HCT116 (cell line): Measurements from ENCODE around the gene SMARCAL1. TPM values are rescaled to one million over a fixed set of nuclear protein-coding genes. Genes with fewer than 3 reads are reported as not detected.

Experiments
- ATAC-seq: fragments of 200-7000 bp; cut with Tn5 transposase; 2 replicates; pipeline ENCODE4 v1.9.1; 2020; ENCODE audit warnings: mild to moderate bottlenecking, moderate library complexity
- BruUV-seq: library from RNA; stranded (reverse); fragments of 400-500 nt; replicated peaks from 2 replicates; lab custom pipeline; 2021; lab: Mats Ljungman, UMichigan
- CTCF ChIA-PET: fragments of 300-600 bp; sonication (Branson Sonifier 250); formaldehyde crosslinking; loops from one replicate; lab custom pipeline; 2021; ENCODE audit warnings: antibody characterized with exemption; lab: Charles Lee
- POLR2A ChIA-PET: fragments of 300-600, 350-600 bp; sonication (Branson Sonifier 250); formaldehyde crosslinking; loops from one replicate; lab custom pipeline; 2021; ENCODE audit warnings: antibody characterized with exemption; lab: Charles Lee
- RAD21 ChIA-PET, 2 experiments: fragments of 300-600 bp; sonication (Branson Sonifier 250); formaldehyde crosslinking; loops; one replicate each; lab custom pipeline; 2023; ENCODE audit warnings: low total read pairs in 2 of 2; ENCODE audit not compliant: uncharacterized antibody in 2 of 2, unreplicated experiment in 2 of 2, low non-redundant PET in 1 of 2; lab: Charles Lee
- DNase-seq: peaks from one replicate; pipeline ENCODE4 v3.0.0-alpha.2; 2010; ENCODE audit warnings: low read depth, low spot score
- H2AFZ ChIP-seq: fragments of 200-600 bp; shearing (Covaris generic), sonication (generic); 2 replicates; pipeline ENCODE4 v1.6.1; 2017; ENCODE audit warnings: low read depth, mixed run types, mixed read lengths, antibody characterized with exemption, low read length; ENCODE audit not compliant: poor library complexity, severe bottlenecking
- H3K27ac ChIP-seq: 2 replicates; pipeline ENCODE4 v1.5.1; 2012; ENCODE audit warnings: low read depth, low read length
- H3K27me3 ChIP-seq: fragments of 200-600 bp; sonication (generic); 2 replicates; pipeline ENCODE4 v1.6.1; 2016; ENCODE audit warnings: mixed run types, low read length, mixed read lengths; ENCODE audit not compliant: insufficient read depth
- H3K36me3 ChIP-seq, 2 experiments: fragments of 200-500 bp in 1 of 2; fragments of 200-600 bp in 1 of 2; sonication (Bioruptor generic) in 1 of 2; sonication (generic) in 1 of 2; 2 replicates each; pipeline versions ENCODE4 v1.5.1 to v1.6.1; 2014 to 2016; ENCODE audit warnings: low read length in 2 of 2, inconsistent platforms in 1 of 2, mixed read lengths in 1 of 2, mixed run types in 1 of 2; ENCODE audit not compliant: insufficient read depth in 2 of 2, control insufficient read depth in 1 of 2
- H3K4me1 ChIP-seq, 2 experiments: fragments of 200-600 bp in 1 of 2; sonication (generic) in 1 of 2; 2 replicates each; pipeline versions ENCODE4 v1.5.1 to v1.6.1; 2012 to 2017; ENCODE audit warnings: low read length in 2 of 2, inconsistent platforms in 1 of 2, mild to moderate bottlenecking in 1 of 2, mixed read lengths in 1 of 2, mixed run types in 1 of 2, moderate library complexity in 1 of 2; ENCODE audit not compliant: insufficient read depth in 2 of 2, control insufficient read depth in 1 of 2
- H3K4me2 ChIP-seq: fragments of 200-600 bp; sonication (generic); 2 replicates; pipeline ENCODE4 v1.6.1; 2017; ENCODE audit warnings: mixed run types, low read length, mixed read lengths
- H3K4me3 ChIP-seq, 2 experiments: fragments of 200-600 bp in 1 of 2; sonication (generic) in 1 of 2; replicated peaks in 1 of 2; 2 replicates each; pipeline ENCODE4 v1.5.1; 2011 to 2016; ENCODE audit warnings: low read length in 2 of 2, control low read depth in 1 of 2, low read depth in 1 of 2, mild to moderate bottlenecking in 1 of 2, mixed read lengths in 1 of 2, mixed run types in 1 of 2
- H3K79me2 ChIP-seq: fragments of 200-600 bp; sonication (generic); 2 replicates; pipeline ENCODE4 v1.6.1; 2017; ENCODE audit warnings: mild to moderate bottlenecking, mixed run types, low read length, moderate library complexity, mixed read lengths; ENCODE audit not compliant: insufficient read depth
- H3K9ac ChIP-seq: fragments of 200-600 bp; sonication (generic); 2 replicates; pipeline ENCODE4 v1.6.1; 2016; ENCODE audit warnings: low read length, mixed read lengths
- H3K9me2 ChIP-seq: fragments of 200-600 bp; sonication (generic), shearing (Covaris generic); 2 replicates; pipeline ENCODE4 v1.6.1; 2017; ENCODE audit warnings: mixed run types, mild to moderate bottlenecking, moderate library complexity; ENCODE audit not compliant: insufficient read depth
- H3K9me3 ChIP-seq, 2 experiments: fragments of 200-500 bp in 1 of 2; fragments of 200-600 bp in 1 of 2; sonication (Bioruptor generic) in 1 of 2; sonication (generic) in 1 of 2; 2 replicates each; pipeline ENCODE4 v1.6.1; 2014 to 2017; ENCODE audit warnings: low read length in 2 of 2, mixed read lengths in 2 of 2, inconsistent platforms in 1 of 2, low read depth in 1 of 2, mild to moderate bottlenecking in 1 of 2, mixed run types in 1 of 2, moderate library complexity in 1 of 2; ENCODE audit not compliant: control insufficient read depth in 1 of 2, insufficient read depth in 1 of 2
- H4K20me1 ChIP-seq: fragments of 200-600 bp; sonication (generic), shearing (Covaris generic); 2 replicates; pipeline ENCODE4 v1.6.1; 2017; ENCODE audit warnings: mixed run types, mild to moderate bottlenecking, moderate library complexity; ENCODE audit not compliant: insufficient read depth
- ATF3 ChIP-seq: IDR thresholded peaks from 2 replicates; pipeline ENCODE4 v1.6.1; 2012
- CBX3 ChIP-seq: IDR thresholded peaks from 2 replicates; pipeline ENCODE4 v1.6.1; 2012; ENCODE audit warnings: low read depth
- CEBPB ChIP-seq: IDR thresholded peaks from 2 replicates; pipeline ENCODE4 v1.6.1; 2012; ENCODE audit warnings: low read depth
- EGR1 ChIP-seq: IDR thresholded peaks from 2 replicates; pipeline ENCODE4 v1.6.1; 2012; ENCODE audit warnings: low read depth
- EZH2 ChIP-seq: fragments of 200-600 bp; sonication (generic); IDR thresholded peaks from 2 replicates; pipeline ENCODE4 v1.6.1; 2017; ENCODE audit warnings: antibody characterized with exemption, mixed run types
- EZH2phosphoT487 ChIP-seq: fragments of 200-600 bp; IDR thresholded peaks from 2 replicates; pipeline ENCODE4 v1.6.1; 2018; ENCODE audit warnings: antibody characterized with exemption, borderline replicate concordance
- FOSL1 ChIP-seq: IDR thresholded peaks from 2 replicates; pipeline ENCODE4 v1.6.1; 2012; ENCODE audit warnings: low read depth
- JUND ChIP-seq: IDR thresholded peaks from 2 replicates; pipeline ENCODE4 v1.6.1; 2012
- MAX ChIP-seq: IDR thresholded peaks from 2 replicates; pipeline ENCODE4 v1.6.1; 2012
- POLR2A ChIP-seq: IDR thresholded peaks from 2 replicates; pipeline ENCODE4 v1.7.0; 2011; ENCODE audit warnings: borderline replicate concordance; ENCODE audit not compliant: insufficient read depth, insufficient read length; ENCODE audit errors: extremely low read depth
- POLR2AphosphoS5 ChIP-seq: IDR thresholded peaks from 2 replicates; pipeline ENCODE4 v1.6.1; 2011; ENCODE audit warnings: mild to moderate bottlenecking, low read depth, low read length, moderate library complexity
- RAD21 ChIP-seq: IDR thresholded peaks from 2 replicates; pipeline ENCODE4 v1.6.1; 2012; ENCODE audit warnings: low read depth, mild to moderate bottlenecking
- REST ChIP-seq: IDR thresholded peaks from 2 replicates; pipeline ENCODE4 v1.6.1; 2012; ENCODE audit warnings: low read depth
- SP1 ChIP-seq: IDR thresholded peaks from 2 replicates; pipeline ENCODE4 v1.6.1; 2012; ENCODE audit warnings: low read depth
- SRF ChIP-seq: IDR thresholded peaks from 2 replicates; pipeline ENCODE4 v1.6.1; 2012; ENCODE audit warnings: low read depth
- TCF7L2 ChIP-seq: IDR thresholded peaks from 2 replicates; pipeline ENCODE4 v1.7.0; 2011; ENCODE audit warnings: borderline replicate concordance, inconsistent platforms; ENCODE audit not compliant: insufficient read depth, insufficient read length; ENCODE audit errors: extremely low read depth
- YY1 ChIP-seq: IDR thresholded peaks from 2 replicates; pipeline ENCODE4 v1.6.1; 2011; ENCODE audit warnings: low read length, low read depth, moderate library complexity, mild to moderate bottlenecking; ENCODE audit not compliant: insufficient replicate concordance; ENCODE audit errors: extremely low read depth
- ZFX ChIP-seq: fragments of 450-650 bp; IDR thresholded peaks from 2 replicates; pipeline ENCODE4 v1.6.1; 2017
- ZNF274 ChIP-seq: fragments of 200-500 bp; sonication (Bioruptor generic); IDR thresholded peaks from 2 replicates; pipeline ENCODE4 v1.6.1; 2014; ENCODE audit warnings: mild to moderate bottlenecking, low read depth, low read length, inconsistent platforms
- intact Hi-C: fragments of 100-400 bp; cut with micrococcal nuclease; formaldehyde crosslinking; loops from 2 replicates; pipeline ENCODE4 v1.10.0; 2022
- total RNA-seq: library from RNA; stranded (reverse); gene quantifications from one replicate; pipeline ENCODE4 v1.2.1, GENCODE V29; 2021; ENCODE audit not compliant: unreplicated experiment

The SMARCAL1 gene
- total RNA-seq, 1 experiment from 2014 or later = 18.0 TPM

GRCh38 chr2:216493334-216493685 is 81.0 kb downstream of the SMARCAL1 start:
- Histone ChIP-seq H3K79me2 (peaks cover 12% of the 10 kb centered on the region), H3K4me1 (peaks cover 0 to 26% of the 10 kb centered on the region in 2 experiments; a peak in 1 of 4 replicates), H3K9me3 (no peaks in the 10 kb centered on the region), H2AFZ (no peak overlapping the region), H3K9ac (no peak overlapping the region), H3K27ac (no peak overlapping the region), H3K9me2 (no peaks in the 10 kb centered on the region), H3K27me3 (no peaks in the 10 kb centered on the region), H3K4me3 (no peak overlapping the region), H3K36me3 (no peaks in the 10 kb centered on the region), H3K4me2 (no peak overlapping the region), H4K20me1 (no peaks in the 10 kb centered on the region)
- BruUV-seq = no TSS peak
- ChIA-PET CTCF (no interaction called here), RAD21 (no interaction called here), POLR2A (no interaction called here)
- intact Hi-C loops = no loop called here
- ATAC-seq (no peak), DNase-seq (no peak)
- TF ChIP-seq ZFX (no peak), EGR1 (no peak), SP1 (no peak), JUND (no peak), ATF3 (no peak), FOSL1 (no peak), EZH2phosphoT487 (no peak), TCF7L2 (no peak), YY1 (no peak), POLR2A (no peak), CEBPB (no peak)

- no peaks in the 10 kb centered on the region for H3K9me3 ChIP-seq
- no peaks in the 10 kb centered on the region for H3K9me2 ChIP-seq
- no peak overlapping the region for H3K4me3 ChIP-seq
- no TSS peak for BruUV-seq
- ATAC-seq (no peak), DNase-seq (no peak)
- H3K9ac ChIP-seq = no peak overlapping the region
- intact Hi-C loops = loop anchor here (5.0 kb wide), 1 partner anchor 83 kb away; the partner anchor contains the start of gene SMARCAL1
- POLR2A ChIA-PET = no interaction called here
- peaks cover 4 to 37% of the 10 kb centered on the region in 2 experiments; a peak in 3 of 4 replicates for H3K4me1 ChIP-seq
- H3K27me3 ChIP-seq = no peaks in the 10 kb centered on the region
- no peak overlapping the region for H2AFZ ChIP-seq
- H3K4me2 ChIP-seq = peak overlapping the region; percentile 15; the same call in 1 of the 2 replicates
- no peak overlapping the region for H3K27ac ChIP-seq
- RAD21 ChIA-PET = no interaction called here
- peaks cover 16 to 17% of the 10 kb centered on the region in 2 experiments for H3K36me3 ChIP-seq
- H3K79me2 ChIP-seq = peaks cover 35% of the 10 kb centered on the region
- CTCF ChIA-PET = no interaction called here
- H4K20me1 ChIP-seq = peaks cover 8% of the 10 kb centered on the region; the same call in 1 of the 2 replicates
- TF ChIP-seq MAX (no peak), CEBPB (no peak), REST (no peak), ZNF274 (no peak), SRF (no peak), JUND (no peak), SP1 (no peak), POLR2AphosphoS5 (no peak), FOSL1 (no peak), YY1 (no peak), EZH2 (no peak), RAD21 (no peak), CBX3 (no peak)
These were observed 83.4 kb downstream of the SMARCAL1 start for GRCh38 chr2:216495656-216496055.
